ENCODE results near the gene ZNF429. TPM values are rescaled to one million over a fixed set of nuclear protein-coding genes. Genes with fewer than 3 reads are reported as not detected.

ZNF429 gene
- total and polyA plus RNA-seq, 2 of the 4 experiments (the other 2 are of a cell fraction): 4.3 to 6.4 TPM

DNA sequence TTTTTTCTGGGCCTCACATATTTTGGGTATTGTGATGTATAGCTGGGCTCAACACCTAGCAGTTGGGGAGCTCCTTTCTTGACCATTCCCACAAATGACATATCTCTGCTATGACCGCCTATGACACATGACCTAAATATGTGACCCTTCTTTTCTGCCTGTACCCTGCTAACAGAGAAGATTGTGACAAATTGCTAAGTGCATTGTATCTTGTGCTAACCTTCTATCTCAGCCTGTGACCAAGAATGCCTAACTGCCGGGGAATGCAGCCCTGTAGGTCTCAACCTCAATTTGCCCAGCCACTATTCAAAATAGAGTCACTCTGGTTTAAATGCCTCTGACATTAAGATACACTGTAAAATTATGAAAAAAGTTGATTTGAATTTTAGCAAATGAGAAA is 6.8 kb upstream of the ZNF429 start:
- Histone ChIP-seq H4K8ac (ENCODE audit: low read depth in 2 of 2, low read length in 2 of 2) (no peak overlapping the region), H3K14ac (replicated peaks; ENCODE audit: low read depth, low read length) (no peak overlapping the region), H2BK15ac (ENCODE audit: low read depth, low read length) (no peak overlapping the region), H3K27ac (ENCODE audit: insufficient read depth, low read length) (no peak overlapping the region), H2BK5ac (ENCODE audit: low read depth, low read length, poor library complexity, severe bottlenecking) (no peak overlapping the region), H3K9me1 (ENCODE audit: insufficient read depth, low read length) (no peaks in the 10 kb centered on the region), H3K4me1 (ENCODE audit: control insufficient read depth, insufficient read depth, low read length) (no peaks in the 10 kb centered on the region), H4K20me1 (ENCODE audit: insufficient read depth, low read length) (no peaks in the 10 kb centered on the region), H3K4me2 (ENCODE audit: low read depth, low read length) (no peak overlapping the region), H2BK20ac (ENCODE audit: low read depth, low read length) (no peak overlapping the region), H3K4ac (ENCODE audit: low read depth, low read length) (no peak overlapping the region), H3K9me3 (ENCODE audit: control insufficient read depth, insufficient read depth, low read length) (peaks cover 4% of the 10 kb centered on the region; the same call in 1 of the 2 replicates), H2AK9ac (replicated peaks; ENCODE audit: low read depth, low read length, poor library complexity) (no peak overlapping the region), H2AK5ac (ENCODE audit: low read depth, low read length) (no peak overlapping the region), H3K9ac (ENCODE audit: low read depth, low read length) (no peak overlapping the region), H3K4me3 (ENCODE audit: insufficient read depth, low read depth, low read length) (no peak overlapping the region), H3K79me1 (ENCODE audit: low read depth in 1 of 2, low read length in 2 of 2) (no peaks in the 10 kb centered on the region), H4K91ac (ENCODE audit: insufficient read depth, low read depth, low read length) (no peak overlapping the region), H2BK120ac (ENCODE audit: low read depth, low read length) (no peak overlapping the region), H3K18ac (ENCODE audit: low read depth, low read length) (no peak overlapping the region), H3K56ac (ENCODE audit: extremely low read depth, insufficient read depth, low read length) (no peak overlapping the region), H2AFZ (replicated peaks; ENCODE audit: low read length, poor library complexity) (no peak overlapping the region), H3K27me3 (ENCODE audit: control insufficient read depth, insufficient read depth, low read length) (no peaks in the 10 kb centered on the region), H3K36me3 (ENCODE audit: control insufficient read depth, insufficient read depth, low read length) (no peaks in the 10 kb centered on the region), H3K23ac (ENCODE audit: low read depth, low read length) (no peak overlapping the region), H4K5ac (ENCODE audit: low read depth, low read length) (no peak overlapping the region)
- ChIA-PET CTCF (no interaction called here), POLR2A (ENCODE audit: unreplicated experiment) (no interaction called here)
- dilution Hi-C loops (cut with HindIII; ENCODE audit: low sequenced_read_pairs, unreplicated experiment) (no loop called here), in situ Hi-C loops (cut with MboI; ENCODE audit: low sequenced_read_pairs) (no loop called here), intact Hi-C loops (cut with micrococcal nuclease) (no loop called here)
- ATAC-seq (ENCODE audit: low read depth): no peak
- WGBS, 2 experiments (ENCODE audit: extremely low coverage in 2 of 2, insufficient read length in 1 of 2): no CpG with 5 or more reads among the region's 2 CpGs
- no TSS peak for BruUV-seq (replicated peaks)
- TF ChIP-seq CHD1 (IDR thresholded peaks at IDR 0.05; ENCODE audit: low read depth, low read length) (no peak), POLR2A (IDR thresholded peaks at IDR 0.05; ENCODE audit: low read depth, low read length) (no peak), MAZ (IDR thresholded peaks at IDR 0.05; ENCODE audit: borderline replicate concordance, low read depth, low read length) (no peak), SMC3 (IDR thresholded peaks at IDR 0.05; ENCODE audit: low read depth, low read length) (no peak), RAD21 (IDR thresholded peaks at IDR 0.05; ENCODE audit: low read length) (no peak), CEBPB (IDR thresholded peaks at IDR 0.05; ENCODE audit: low read depth, low read length) (no peak), MAFK (IDR thresholded peaks at IDR 0.05; ENCODE audit: low read depth, low read length) (no peak), NFE2L2 (IDR thresholded peaks at IDR 0.05; ENCODE audit: low read depth, low read length) (no peak), RCOR1 (IDR thresholded peaks at IDR 0.05; ENCODE audit: insufficient replicate concordance, low read length) (no peak), BHLHE40 (IDR thresholded peaks at IDR 0.05; ENCODE audit: low read depth, low read length) (no peak), MXI1 (IDR thresholded peaks at IDR 0.05; ENCODE audit: borderline replicate concordance, low read depth, low read length) (no peak), FOS (IDR thresholded peaks at IDR 0.05; ENCODE audit: low read depth, low read length) (no peak), RFX5 (IDR thresholded peaks at IDR 0.05; ENCODE audit: low read depth, low read length) (no peak)
- TF ChIP-seq, protein P1, sequence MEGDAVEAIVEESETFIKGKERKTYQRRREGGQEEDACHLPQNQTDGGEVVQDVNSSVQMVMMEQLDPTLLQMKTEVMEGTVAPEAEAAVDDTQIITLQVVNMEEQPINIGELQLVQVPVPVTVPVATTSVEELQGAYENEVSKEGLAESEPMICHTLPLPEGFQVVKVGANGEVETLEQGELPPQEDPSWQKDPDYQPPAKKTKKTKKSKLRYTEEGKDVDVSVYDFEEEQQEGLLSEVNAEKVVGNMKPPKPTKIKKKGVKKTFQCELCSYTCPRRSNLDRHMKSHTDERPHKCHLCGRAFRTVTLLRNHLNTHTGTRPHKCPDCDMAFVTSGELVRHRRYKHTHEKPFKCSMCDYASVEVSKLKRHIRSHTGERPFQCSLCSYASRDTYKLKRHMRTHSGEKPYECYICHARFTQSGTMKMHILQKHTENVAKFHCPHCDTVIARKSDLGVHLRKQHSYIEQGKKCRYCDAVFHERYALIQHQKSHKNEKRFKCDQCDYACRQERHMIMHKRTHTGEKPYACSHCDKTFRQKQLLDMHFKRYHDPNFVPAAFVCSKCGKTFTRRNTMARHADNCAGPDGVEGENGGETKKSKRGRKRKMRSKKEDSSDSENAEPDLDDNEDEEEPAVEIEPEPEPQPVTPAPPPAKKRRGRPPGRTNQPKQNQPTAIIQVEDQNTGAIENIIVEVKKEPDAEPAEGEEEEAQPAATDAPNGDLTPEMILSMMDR (conservative IDR thresholded peaks at IDR 0.05; ENCODE audit: low read depth, low read length): no peak
- TF ChIP-seq, protein P2, sequence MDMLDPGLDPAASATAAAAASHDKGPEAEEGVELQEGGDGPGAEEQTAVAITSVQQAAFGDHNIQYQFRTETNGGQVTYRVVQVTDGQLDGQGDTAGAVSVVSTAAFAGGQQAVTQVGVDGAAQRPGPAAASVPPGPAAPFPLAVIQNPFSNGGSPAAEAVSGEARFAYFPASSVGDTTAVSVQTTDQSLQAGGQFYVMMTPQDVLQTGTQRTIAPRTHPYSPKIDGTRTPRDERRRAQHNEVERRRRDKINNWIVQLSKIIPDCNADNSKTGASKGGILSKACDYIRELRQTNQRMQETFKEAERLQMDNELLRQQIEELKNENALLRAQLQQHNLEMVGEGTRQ (IDR thresholded peaks at IDR 0.05; ENCODE audit: low read depth, low read length): no peak
- TF ChIP-seq, protein P3, sequence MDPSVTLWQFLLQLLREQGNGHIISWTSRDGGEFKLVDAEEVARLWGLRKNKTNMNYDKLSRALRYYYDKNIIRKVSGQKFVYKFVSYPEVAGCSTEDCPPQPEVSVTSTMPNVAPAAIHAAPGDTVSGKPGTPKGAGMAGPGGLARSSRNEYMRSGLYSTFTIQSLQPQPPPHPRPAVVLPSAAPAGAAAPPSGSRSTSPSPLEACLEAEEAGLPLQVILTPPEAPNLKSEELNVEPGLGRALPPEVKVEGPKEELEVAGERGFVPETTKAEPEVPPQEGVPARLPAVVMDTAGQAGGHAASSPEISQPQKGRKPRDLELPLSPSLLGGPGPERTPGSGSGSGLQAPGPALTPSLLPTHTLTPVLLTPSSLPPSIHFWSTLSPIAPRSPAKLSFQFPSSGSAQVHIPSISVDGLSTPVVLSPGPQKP (IDR thresholded peaks at IDR 0.05; ENCODE audit: borderline replicate concordance, low read depth, low read length): no peak
- DNase-seq: no peak
